SK-N-SH treated with all-trans-retinoic acid at 6 μM for 48 hours (cell line): Measurements from ENCODE around the gene YES1.

ENCODE experiments used
- ARNTL ChIP-seq: fragments of 450-650 bp; formaldehyde crosslinking; IDR thresholded peaks from 2 replicates; pipeline ENCODE4 v1.5.0; 2020; ENCODE audit warnings: low read depth, mild to moderate bottlenecking, moderate library complexity, borderline replicate concordance
- BACH2 ChIP-seq: fragments of 250-450 bp; sonication (Bioruptor Pico); IDR thresholded peaks from 2 replicates; pipeline ENCODE4 v1.9.0; 2021; ENCODE audit warnings: mild to moderate bottlenecking, borderline replicate concordance
- ISL1 ChIP-seq: fragments of 250-450 bp; sonication (Bioruptor Pico); IDR thresholded peaks from 2 replicates; pipeline ENCODE4 v2.1.2; 2022; ENCODE audit warnings: mild to moderate bottlenecking, moderate library complexity
- OSR1 ChIP-seq: fragments of 250-450 bp; sonication (Bioruptor Pico); IDR thresholded peaks from 2 replicates; pipeline ENCODE4 v1.8.0; 2022; ENCODE audit warnings: moderate library complexity, mild to moderate bottlenecking, inconsistent platforms
- RARB ChIP-seq: fragments of 250-450 bp; sonication (Bioruptor Pico); IDR thresholded peaks from 2 replicates; pipeline ENCODE4 v1.8.0; 2021; ENCODE audit warnings: mild to moderate bottlenecking, moderate library complexity
- SNAI2 ChIP-seq: fragments of 250-450 bp; sonication (Bioruptor Pico); IDR thresholded peaks from 2 replicates; pipeline ENCODE4 v1.5.0; 2020; ENCODE audit warnings: mild to moderate bottlenecking, moderate library complexity
- TOX ChIP-seq: fragments of 250-450 bp; sonication (Bioruptor Pico); IDR thresholded peaks from 2 replicates; pipeline ENCODE4 v1.8.0; 2021; ENCODE audit warnings: mild to moderate bottlenecking, moderate library complexity, borderline replicate concordance
- TSHZ2 ChIP-seq: fragments of 250-450 bp; sonication (Bioruptor Pico); IDR thresholded peaks from 2 replicates; pipeline ENCODE4 v1.5.0; 2020; ENCODE audit warnings: mild to moderate bottlenecking, moderate library complexity
- ZFP3 ChIP-seq: fragments of 250-450 bp; sonication (Bioruptor Pico); IDR thresholded peaks from 2 replicates; pipeline ENCODE4 v1.5.0; 2020; ENCODE audit warnings: mild to moderate bottlenecking, moderate library complexity
- ZFP30 ChIP-seq: fragments of 450-650 bp; formaldehyde crosslinking; IDR thresholded peaks from 2 replicates; pipeline ENCODE4 v1.5.0; 2022; ENCODE audit warnings: mild to moderate bottlenecking, moderate library complexity
- ZNF565 ChIP-seq: fragments of 450-650 bp; formaldehyde crosslinking; conservative IDR thresholded peaks from 2 replicates; pipeline ENCODE4 v1.5.0; 2020; ENCODE audit warnings: low read depth, mild to moderate bottlenecking, moderate library complexity
- TF ChIP-seq, protein P1 (sequence below): fragments of 250-450 bp; sonication (Bioruptor Pico); IDR thresholded peaks from 2 replicates; pipeline ENCODE4 v1.8.0; 2020; ENCODE audit warnings: mild to moderate bottlenecking, moderate library complexity, borderline replicate concordance
- TF ChIP-seq, protein P2 (sequence below): fragments of 250-450 bp; sonication (Bioruptor Pico); IDR thresholded peaks from 2 replicates; pipeline ENCODE4 v1.5.1; 2020; ENCODE audit warnings: low read depth, mild to moderate bottlenecking, moderate library complexity

DNA sequence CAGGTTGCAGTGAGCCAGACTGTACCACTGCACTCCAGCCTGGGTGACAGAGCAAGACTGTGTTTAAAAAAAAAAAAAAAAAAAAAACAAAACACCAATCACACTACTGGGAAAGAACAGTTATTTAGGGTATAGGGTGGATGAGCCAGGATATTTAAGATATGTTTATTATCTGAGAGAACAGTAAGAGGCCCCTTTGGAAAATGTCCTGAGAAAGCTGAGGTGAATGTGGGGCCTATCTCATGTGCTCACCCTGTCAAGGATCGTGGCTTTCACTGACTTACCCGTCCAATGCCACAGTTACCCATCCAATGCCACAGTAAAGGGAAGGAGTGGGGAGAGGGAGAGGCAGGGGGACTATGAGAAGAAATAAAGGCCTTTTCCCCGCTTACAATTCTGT, 79.7 kb downstream of the YES1 start:
- no peak for TF ChIP-seq OSR1 (CRISPR knock-in tag)
- TF ChIP-seq, protein P1, sequence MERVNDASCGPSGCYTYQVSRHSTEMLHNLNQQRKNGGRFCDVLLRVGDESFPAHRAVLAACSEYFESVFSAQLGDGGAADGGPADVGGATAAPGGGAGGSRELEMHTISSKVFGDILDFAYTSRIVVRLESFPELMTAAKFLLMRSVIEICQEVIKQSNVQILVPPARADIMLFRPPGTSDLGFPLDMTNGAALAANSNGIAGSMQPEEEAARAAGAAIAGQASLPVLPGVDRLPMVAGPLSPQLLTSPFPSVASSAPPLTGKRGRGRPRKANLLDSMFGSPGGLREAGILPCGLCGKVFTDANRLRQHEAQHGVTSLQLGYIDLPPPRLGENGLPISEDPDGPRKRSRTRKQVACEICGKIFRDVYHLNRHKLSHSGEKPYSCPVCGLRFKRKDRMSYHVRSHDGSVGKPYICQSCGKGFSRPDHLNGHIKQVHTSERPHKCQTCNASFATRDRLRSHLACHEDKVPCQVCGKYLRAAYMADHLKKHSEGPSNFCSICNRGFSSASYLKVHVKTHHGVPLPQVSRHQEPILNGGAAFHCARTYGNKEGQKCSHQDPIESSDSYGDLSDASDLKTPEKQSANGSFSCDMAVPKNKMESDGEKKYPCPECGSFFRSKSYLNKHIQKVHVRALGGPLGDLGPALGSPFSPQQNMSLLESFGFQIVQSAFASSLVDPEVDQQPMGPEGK = no peak
- TF ChIP-seq RARB (CRISPR knock-in tag) = no peak
- no peak for TF ChIP-seq TOX
- no peak for TF ChIP-seq ZFP30 (CRISPR knock-in tag)
- TF ChIP-seq TSHZ2 (CRISPR knock-in tag) = no peak
- no peak for TF ChIP-seq ARNTL (CRISPR knock-in tag)
- TF ChIP-seq ZFP3 = no peak
- TF ChIP-seq ZNF565 (CRISPR knock-in tag) = no peak
- TF ChIP-seq, protein P2, sequence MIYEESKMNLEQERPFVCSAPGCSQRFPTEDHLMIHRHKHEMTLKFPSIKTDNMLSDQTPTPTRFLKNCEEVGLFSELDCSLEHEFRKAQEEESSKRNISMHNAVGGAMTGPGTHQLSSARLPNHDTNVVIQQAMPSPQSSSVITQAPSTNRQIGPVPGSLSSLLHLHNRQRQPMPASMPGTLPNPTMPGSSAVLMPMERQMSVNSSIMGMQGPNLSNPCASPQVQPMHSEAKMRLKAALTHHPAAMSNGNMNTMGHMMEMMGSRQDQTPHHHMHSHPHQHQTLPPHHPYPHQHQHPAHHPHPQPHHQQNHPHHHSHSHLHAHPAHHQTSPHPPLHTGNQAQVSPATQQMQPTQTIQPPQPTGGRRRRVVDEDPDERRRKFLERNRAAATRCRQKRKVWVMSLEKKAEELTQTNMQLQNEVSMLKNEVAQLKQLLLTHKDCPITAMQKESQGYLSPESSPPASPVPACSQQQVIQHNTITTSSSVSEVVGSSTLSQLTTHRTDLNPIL (CRISPR knock-in tag) = no peak
- TF ChIP-seq BACH2 (CRISPR knock-in tag) = no peak
- no peak for TF ChIP-seq ISL1 (CRISPR knock-in tag)
- TF ChIP-seq SNAI2 (CRISPR knock-in tag) = no peak
